Suppressor macrophage (primary cell): ENCODE measurements around the gene PDLIM4.

Experiments
- DNase-seq, 4 experiments: peaks; one replicate each; pipeline ENCODE4 v3.0.0-alpha.2; 2020 to 2022

Gene PDLIM4

DNA sequence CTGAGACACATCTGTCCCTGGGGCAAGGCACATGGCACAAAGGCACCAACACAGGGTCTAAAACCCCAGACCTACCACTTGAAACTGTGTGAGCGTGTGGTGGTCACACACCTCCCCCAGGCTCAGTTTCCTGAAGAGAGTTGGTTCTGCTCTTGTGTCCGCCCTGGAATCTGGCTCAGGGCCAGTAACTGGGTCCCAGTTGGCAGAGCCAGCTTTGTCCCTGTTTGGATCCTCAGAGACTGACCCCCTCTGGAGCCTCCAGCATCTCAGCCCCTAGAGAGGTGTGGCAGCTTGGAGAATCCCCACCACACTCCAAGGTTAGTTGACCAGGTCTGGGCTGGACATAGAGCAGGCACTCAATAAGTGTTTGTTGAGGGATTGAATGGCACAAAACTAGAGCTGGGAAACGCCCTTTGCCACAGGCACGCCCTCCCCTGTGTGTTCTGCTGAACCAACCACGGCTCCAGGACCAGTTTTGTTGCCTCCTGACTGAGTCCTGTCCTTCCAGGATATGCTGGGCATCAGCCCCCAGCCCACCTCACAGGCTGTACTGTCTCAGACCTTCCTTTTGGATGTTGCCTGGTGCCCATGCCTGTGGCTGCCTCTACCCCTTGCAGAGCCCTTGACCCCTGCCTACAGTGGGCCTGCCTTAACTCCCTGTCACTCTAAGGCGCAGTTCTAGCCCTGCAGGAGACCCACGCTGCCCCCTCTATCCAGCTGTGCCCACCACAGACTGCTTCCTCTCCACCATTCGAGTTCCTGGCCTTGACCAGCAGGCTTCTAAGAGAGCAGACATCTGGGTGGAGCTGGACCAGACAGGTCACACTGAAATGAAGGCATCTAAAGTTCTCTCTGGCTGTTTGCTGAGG is 3.8 kb upstream of the PDLIM4 start:
- no peak for DNase-seq

DNA sequence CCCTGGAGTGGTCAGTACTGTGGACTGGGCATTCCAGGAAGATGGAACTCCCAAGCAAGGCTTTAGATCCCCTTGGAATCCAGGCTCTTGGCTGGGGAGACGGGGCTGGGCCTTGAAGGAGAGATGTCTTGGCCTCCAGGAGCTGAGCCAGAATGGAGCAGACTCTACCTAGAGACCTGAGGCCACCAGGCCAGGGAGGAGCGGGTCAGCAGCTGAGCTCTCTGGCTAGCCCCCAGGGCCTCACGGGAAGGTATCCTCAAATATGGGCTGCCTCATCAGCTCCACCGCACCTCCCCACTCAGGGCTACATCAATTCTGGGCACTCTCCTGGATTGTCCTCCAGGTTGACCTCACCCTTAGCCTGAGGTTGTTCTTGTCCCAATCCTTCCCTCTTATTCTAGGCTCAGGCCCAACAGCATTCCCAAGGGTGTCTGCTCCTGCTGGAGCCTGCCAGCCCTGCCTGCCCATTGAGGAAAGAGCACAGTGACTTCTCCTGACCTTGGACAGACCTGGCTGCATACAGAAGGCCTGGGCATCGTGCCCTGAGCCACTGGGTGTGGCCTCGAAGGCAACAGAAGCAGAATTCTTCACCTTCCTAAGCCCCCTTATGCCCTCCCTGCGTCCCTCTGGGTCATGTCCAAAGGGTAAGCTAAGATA is 3.0 kb upstream of the PDLIM4 start:
- no peak for DNase-seq

DNA sequence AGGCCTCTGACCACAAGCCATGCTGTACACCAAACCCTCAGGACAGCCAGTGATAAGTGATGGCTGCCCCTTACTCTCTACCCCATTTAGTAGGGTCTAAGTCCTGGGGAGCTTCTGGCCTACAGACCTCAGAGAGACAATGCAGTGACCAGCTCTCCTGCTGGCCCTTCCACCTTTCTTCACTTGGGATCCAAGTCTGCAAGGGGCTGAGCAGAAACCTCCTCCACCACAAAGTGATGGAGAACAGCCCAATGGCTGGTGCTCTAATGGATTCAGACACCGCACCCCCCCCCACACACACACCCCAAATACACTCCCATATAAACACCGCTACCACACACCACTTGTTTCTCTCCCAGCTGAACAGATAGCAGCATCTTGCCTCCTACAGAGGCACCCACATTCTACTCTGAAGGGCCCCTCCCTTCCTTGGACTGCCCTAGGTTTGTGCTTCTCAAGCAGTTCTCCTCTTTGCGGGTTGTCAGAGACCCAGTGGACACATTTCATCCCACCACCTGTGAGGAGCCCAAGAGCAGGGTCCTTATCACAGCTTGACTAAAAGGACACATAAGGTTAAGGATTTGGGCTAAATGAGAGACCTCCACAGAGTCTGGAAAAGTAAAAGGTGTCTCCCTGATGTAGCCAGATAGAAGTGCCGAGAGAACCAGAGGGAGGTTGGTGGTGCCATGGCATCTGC is 1.3 kb upstream of the PDLIM4 start:
- no peak for DNase-seq

DNA sequence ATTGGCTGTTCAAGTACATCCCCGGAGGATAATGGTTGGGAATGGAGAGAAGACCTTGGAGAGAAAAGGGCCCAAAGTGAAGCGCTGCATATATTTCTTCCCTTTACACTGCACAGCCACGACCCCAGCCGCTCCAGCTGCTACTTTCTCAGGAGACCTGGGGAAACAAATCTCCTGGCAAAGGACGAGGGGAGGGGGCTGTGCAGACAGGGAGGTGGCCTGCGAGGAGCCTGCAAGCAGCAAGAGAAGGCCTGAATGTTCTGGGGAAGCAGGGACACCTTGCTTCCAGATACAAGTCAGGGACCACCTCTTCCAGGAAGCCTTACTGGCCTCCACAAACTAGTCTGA is 739 bp upstream of the PDLIM4 start:
- no peak for DNase-seq

DNA sequence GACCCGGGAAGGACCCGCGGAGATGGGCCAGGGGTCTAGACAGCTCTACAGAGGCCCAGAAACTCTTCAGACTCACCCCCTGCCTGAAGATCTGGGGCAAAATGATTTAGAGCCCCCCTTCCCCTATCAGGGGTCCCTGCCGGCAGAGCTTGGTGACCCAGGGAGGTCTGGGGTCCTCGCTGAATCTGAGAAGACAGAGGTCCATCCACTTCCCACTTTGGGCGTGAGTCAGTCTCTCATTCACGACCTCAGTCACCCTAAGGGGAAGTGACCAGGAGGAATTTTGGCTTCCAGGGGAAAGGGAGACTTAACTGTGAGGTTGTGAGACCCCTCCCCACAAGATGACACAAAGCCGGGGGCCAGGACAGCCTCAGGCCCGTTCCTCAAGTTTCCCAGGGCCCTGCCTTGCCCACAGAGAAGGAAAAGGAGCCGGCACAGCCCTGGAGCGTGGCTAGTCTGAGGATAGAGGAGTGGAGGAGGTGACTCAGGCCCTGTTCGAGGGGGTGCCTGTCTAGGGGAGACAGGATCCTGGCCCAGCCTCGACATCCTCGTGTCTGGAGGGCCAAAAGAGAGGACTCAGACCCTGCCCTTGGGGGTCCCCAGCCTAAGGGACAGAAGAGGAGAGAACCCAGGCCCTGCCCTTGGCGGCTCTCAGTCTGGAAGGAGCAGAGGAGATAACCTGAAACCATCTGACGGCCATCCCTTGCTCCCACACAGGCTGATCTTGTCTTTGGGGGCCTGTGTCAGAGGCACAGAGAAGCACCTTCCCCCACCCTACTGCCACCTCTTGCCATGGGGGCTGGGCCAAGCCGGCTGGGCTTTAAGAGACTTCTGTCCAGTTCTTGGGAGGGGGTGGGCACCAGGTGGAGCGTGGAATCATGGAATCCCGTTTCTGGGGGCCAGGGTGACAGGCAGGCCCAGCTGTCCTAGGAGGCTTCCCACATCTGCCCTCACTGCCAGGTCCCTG is 889 bp downstream of the PDLIM4 start:
- DNase-seq = peak; percentile 47 to 73 (median 70)

DNA sequence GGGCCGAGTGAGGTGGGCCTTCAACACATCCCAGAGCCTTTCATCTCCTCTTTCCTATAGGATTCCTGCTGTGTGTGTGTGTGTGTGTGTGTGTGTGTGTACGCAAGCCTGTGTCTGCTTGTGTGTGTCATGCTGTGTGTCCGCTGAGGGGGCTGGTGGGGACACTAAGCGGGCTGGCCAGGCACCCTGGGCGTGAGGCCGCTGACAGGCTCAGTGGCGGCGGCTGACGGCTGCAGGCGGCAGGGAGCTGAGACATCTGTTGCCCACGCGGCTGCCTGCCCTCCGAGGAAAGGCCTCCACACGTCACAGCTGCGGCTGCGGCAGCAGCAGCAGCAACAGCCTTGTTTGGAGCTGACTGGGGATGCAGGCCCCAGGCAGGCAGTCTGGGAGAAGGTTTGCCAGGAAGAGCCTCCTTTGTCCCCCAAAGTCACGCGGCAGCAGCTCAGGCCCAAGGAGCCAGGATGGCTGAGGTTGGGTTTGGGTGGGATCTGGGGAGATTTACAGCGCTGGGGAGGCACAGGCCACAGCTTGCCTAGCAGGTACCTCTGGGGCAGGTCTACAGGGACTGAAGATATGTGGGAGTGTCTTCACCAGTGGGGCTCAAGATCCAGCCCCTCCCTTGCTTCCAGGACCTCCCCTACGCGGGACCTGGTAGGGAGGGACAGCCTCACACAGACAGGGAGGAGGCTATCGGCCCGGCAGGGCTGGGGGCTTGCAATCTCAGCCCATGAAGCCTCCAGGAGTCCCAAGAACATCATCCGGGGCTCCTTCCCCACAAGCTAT is 1.8 kb downstream of the PDLIM4 start:
- DNase-seq = no peak

DNA sequence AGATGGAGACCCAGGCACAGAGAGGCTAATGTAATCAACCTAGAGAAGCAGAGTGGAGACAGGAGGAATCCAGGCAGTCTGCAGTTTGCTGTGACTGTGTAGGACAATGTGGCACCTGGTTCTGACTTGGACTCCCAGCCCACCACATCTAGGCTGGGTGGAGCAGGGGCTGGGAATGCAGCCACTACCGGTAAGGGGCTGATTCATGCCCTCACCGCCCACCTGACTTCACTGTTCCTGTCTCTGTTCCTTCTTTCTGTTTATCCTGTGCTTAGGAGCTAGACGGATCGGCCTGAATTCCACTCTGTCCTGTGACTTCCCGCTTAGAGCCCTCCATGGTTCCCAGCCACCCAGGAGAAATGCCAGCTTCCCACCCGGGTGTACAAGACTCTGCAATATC is 2.6 kb downstream of the PDLIM4 start:
- peak; percentile 41 to 69 (median 60) for DNase-seq

DNA sequence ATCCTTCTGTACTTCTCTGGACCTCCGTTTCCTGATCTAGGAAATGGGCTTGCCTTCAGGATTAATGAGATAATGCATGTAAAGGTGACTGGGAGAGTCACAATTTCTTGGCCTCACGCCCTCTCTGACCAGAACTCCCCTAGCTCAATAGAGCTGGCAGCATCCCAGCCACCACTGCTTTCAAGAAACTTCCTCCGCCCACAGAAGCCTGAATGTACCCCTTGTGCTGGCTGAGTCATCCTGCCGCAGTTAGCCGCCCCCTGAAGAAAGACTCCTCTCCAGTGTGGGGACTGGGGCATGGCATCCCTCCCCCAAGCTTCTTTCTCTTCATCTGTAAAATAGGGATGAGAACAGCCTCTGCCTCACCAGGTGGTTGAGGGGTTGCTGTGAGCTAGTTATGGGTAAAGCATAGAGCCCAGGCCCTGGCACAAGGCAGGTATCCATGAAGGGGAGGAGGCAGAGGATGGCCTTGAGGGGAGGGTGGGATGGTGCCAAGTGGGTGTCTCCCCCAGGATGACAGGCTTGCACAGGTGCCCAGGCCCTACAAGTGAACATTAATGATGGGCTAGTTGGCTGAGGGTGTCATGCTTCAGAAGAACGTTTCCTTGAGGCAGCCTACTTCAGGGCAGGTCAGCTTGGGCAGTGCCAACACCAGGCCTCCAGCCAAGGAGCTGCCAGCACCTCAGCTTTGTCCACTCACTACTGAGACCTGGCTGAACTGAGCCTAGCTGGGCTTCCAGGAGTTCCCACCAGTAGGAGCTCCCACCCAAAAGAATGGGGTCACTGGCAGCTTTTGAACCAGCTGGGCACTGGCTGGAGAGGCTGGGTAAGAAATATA is 3.4 kb downstream of the PDLIM4 start:
- peak; percentile 82 to 93 (median 90) for DNase-seq

DNA sequence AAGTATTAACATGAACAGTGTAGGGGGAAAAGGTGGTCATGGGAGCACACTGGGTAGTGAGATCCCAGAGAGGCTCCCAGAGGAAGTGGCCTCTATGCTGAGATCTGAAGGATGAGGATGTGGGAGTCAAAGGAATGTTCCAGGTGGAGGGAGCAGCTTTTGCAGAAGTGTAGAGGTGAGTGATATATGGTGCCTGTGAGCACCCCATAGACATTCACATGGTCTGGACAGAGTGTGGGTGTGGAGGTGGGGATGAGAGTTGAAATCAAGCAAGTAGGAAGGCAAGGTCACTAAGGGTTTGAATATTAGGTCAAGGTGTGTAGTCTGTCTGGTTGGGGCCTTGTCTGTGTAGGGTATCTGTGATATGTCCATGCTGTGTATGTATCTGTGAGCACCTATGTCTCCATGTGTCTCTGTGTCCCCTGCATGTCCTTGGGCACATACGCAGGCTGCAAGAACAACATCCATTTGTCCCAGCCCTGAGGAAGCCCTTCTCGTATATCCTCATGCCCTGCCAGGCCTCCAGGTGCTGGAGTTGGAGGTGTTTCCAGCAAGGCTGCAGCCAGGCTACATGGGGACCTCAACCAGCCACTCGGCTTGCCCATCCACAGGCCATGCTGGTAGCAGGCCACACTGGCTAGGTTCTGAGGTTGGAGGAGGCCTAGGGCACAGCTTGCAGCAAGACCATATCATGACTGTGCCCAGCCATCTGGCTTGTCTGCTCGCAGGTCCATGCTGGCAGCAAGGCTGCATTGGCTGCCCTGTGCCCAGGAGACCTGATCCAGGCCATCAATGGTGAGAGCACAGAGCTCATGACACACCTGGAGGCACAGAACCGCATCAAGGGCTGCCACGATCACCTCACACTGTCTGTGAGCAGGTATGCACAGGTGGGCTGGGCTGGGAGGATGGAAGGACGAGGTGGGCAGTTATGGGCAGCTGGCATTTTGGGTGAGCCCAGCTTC is 4.7 kb downstream of the PDLIM4 start:
- no peak for DNase-seq

DNA sequence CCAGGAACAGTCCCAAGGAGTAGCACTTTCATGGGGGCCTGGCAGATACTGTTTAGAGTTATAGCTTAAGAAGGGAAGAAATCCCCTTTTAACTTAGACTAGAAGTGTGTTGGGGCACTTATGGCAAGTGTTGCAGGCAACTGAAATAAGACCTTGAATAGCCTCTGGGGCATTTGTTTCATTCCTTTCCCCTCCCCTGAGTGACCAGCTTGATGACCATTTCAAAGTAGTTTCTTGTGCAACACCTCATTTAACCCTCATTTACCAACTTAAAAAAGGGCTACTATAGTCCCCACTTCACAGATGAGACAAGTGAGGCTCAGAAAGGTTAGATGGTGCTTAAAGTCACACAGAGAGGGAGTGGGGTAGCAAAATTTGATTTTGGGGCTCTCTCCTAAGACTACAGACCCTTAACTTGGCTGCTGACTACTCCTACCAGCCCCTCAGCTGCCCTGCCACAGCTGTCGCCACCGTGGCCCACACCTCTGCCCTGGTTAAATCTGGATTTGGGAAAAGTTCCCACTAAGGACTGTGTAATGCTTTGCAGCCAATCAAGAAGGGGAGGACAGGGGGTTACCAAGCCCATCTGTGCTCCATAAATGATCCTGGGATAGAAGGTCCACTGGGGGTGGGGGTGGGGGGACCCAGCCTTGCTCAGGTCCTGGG is 5.5 kb downstream of the PDLIM4 start:
- DNase-seq = peak in 1 of 4 experiments; percentile 19

DNA sequence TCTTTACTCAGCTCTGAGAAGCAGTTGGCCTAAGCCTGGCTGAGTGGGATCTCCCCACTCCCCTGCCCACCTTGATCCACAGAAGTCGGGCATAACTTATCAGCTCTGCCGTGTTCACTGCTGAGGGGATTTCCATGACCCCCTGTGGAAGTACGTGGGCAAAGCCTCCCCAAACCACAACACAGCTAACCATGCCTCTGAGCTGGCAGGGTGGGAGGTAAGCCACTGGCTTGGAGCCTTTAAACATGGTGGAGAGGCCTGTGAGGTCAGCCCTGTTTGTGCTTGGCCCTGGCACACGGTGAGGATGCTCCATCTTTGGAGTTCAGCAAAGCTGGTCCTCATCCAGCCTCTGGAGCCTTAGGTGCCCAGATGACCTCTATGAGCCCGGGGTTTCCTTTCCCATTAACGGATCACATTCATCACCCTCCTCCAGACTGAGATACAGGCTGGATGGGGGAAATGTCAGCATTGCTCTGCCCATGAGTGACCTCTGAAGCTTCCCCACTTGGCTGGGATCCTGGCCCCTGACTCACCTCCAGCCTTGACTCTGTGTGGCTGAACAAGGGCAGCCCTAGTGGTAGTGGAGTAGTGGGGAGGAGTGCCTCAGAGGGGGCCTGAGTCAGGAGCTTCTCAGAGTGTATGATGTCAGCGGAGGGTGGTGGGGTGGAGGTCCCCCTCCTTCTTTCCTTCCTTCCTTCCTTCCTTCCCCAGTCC is 6.2 kb downstream of the PDLIM4 start:
- peak; percentile 50 to 76 (median 58) for DNase-seq

DNA sequence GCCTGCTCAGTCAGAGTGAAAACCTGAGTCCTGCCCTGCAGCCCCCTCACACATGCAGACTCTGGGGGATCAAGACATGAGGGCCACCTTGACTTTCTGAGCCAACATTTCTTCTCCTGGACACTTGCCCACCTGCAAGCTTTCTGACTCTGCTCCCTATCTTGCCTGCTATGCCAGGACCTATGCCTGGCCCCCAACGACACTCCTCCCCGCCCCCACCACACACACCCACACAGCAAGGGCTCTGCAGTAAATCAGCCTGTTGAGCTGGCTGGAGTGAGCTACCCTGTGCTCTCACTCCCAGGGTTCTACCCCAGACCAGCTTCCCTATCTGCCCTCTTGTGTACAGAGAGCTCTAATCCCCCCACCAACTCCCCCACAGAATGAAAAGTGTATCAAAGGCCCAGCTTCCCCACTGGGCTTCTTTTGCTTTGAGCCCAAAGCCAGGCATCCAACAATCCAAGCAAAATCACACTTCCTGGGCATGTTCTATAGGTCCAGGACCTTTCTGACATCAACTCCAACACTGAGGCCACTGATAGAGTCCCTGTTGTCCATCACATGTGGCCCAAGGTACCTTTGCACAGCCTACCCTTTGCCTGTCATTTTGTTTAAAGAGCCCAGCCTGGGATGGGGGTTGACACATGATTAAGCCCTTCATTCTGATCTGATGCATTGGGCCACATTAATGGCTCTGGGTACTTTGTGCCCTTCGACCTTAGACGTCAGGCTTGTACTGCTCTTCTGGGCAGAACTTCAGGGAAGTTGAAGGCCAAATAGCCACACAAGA is 7.2 kb downstream of the PDLIM4 start:
- peak in 1 of 4 experiments; percentile 25 for DNase-seq

DNA sequence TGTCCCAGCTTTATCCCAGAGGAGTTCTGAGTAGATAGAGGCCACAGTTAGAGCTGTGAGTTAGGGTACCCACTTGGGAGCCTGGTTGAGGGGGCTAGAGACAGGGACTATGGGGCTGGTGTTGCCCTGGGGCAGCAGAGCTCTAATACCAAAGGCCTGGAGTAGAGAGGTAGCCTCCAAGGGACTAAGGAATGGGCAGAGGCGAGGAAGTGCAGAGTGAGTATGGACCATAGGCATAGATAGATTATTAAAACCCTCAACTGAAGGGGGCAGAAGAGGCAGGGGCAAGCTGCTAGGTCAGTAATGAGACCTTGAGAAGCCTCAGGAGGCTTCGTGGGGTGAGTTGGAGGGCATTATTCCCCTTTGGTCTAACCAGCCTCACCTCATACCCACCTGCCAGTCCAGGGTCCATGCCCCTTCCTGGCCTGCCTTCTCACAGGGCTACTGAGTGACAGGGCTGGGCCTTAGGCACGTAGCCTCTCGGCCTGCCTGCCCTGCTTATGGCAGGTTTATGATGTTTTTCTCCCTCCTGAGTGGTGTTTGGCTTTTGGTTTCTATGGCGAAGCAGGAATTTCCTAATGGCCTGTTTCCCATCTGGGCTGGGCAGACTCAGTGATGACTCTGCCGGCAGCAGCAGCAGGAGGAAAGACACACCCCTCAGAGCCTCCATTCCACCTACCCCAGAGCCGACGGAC is 8.0 kb downstream of the PDLIM4 start:
- DNase-seq = peak in 2 of 4 experiments; percentile 17 to 19

DNA sequence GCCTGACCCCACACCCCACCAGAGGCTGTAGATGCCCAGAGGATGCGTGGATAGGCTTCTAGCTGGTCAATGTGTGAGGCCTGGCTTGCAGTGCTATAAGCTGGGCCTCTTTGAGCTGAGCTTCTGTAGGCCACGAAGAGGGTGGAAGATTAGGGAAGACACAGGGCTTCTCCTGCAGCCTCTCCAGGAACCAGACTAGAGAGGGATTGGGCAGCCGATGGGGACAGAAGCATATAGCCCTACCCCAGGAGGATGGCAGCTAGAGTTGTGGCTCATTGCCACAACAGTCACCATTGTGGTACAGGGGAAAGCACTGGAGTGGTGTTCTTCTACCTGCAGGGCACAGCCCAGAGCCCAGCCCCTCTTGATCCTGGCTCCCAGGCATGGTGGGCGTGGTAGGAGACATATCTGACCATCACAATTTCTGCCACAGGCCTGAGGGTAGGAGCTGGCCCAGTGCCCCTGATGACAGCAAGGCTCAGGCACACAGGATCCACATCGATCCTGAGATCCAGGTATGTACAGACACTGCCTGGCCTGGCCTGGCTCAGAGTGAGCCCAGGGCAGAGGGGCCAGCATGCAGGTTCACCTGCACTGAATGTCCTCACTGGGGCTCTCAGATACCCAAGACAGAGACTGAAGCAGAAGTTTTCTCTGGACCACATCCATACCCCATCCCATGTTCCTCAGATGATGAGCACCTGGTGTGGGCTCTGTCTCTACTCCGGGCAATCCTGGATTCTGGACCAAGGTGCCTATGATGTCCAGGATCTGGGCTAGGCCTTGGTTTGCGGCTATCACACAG is 8.7 kb downstream of the PDLIM4 start:
- DNase-seq = no peak

DNA sequence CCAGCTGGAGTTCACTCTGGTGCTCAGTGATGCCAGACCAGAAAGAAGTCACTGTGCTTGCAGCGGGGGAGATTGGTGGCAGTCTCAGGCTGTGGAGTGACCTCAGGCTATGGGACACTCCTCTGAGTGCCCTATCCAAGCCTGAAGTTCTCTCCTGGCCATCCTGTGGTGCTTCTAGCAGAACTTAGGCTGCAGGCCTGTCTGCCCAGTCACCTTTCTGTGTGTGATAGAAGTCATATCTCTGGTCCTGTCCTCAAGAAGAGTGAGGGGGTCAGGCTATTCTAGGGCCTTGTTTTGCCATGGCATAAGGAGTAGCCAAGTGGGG is 9.3 kb downstream of the PDLIM4 start:
- no peak for DNase-seq
